HL-60 (cell line): ENCODE results near the gene RUNX1.

Experiments used
- GABPA ChIP-seq: IDR thresholded peaks from 2 replicates; pipeline ENCODE4 v1.6.1; 2012; ENCODE audit warnings: low read depth
- POLR2AphosphoS5 ChIP-seq: IDR thresholded peaks from 2 replicates; pipeline ENCODE4 v1.6.1; 2012; ENCODE audit warnings: low read depth
- TF ChIP-seq, protein P1 (sequence below): IDR thresholded peaks from one replicate; pipeline ENCODE4 v1.5.1; 2011; ENCODE audit warnings: low read length, control low read depth, inconsistent platforms; ENCODE audit not compliant: insufficient read depth
- TF ChIP-seq, protein P2 (sequence below): IDR thresholded peaks from 2 replicates; pipeline ENCODE4 v1.6.1; 2012; ENCODE audit warnings: low read depth; ENCODE audit not compliant: insufficient replicate concordance

DNA sequence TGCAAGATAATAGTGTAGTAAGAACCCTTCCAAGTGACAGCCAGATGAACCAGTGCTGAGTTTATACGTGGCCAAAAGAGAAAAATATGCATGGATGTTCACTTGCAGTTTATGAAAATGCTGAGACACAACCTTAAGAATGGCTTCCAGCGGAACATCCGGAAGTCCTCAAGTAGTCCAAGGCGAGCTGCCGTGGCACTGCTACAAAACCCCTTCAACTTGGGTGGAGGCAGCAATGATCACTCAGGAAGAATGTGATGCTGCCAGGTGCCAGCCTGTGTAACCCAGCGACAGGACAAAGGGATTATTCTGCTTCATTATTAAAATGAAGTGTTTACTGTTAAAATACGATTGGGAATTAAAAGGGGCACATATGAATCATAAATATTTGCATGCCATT, 179.6 kb downstream of the RUNX1 start:
- TF ChIP-seq, protein P1, sequence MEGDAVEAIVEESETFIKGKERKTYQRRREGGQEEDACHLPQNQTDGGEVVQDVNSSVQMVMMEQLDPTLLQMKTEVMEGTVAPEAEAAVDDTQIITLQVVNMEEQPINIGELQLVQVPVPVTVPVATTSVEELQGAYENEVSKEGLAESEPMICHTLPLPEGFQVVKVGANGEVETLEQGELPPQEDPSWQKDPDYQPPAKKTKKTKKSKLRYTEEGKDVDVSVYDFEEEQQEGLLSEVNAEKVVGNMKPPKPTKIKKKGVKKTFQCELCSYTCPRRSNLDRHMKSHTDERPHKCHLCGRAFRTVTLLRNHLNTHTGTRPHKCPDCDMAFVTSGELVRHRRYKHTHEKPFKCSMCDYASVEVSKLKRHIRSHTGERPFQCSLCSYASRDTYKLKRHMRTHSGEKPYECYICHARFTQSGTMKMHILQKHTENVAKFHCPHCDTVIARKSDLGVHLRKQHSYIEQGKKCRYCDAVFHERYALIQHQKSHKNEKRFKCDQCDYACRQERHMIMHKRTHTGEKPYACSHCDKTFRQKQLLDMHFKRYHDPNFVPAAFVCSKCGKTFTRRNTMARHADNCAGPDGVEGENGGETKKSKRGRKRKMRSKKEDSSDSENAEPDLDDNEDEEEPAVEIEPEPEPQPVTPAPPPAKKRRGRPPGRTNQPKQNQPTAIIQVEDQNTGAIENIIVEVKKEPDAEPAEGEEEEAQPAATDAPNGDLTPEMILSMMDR, result no peak
- TF ChIP-seq, protein P2, sequence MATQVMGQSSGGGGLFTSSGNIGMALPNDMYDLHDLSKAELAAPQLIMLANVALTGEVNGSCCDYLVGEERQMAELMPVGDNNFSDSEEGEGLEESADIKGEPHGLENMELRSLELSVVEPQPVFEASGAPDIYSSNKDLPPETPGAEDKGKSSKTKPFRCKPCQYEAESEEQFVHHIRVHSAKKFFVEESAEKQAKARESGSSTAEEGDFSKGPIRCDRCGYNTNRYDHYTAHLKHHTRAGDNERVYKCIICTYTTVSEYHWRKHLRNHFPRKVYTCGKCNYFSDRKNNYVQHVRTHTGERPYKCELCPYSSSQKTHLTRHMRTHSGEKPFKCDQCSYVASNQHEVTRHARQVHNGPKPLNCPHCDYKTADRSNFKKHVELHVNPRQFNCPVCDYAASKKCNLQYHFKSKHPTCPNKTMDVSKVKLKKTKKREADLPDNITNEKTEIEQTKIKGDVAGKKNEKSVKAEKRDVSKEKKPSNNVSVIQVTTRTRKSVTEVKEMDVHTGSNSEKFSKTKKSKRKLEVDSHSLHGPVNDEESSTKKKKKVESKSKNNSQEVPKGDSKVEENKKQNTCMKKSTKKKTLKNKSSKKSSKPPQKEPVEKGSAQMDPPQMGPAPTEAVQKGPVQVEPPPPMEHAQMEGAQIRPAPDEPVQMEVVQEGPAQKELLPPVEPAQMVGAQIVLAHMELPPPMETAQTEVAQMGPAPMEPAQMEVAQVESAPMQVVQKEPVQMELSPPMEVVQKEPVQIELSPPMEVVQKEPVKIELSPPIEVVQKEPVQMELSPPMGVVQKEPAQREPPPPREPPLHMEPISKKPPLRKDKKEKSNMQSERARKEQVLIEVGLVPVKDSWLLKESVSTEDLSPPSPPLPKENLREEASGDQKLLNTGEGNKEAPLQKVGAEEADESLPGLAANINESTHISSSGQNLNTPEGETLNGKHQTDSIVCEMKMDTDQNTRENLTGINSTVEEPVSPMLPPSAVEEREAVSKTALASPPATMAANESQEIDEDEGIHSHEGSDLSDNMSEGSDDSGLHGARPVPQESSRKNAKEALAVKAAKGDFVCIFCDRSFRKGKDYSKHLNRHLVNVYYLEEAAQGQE, result no peak
- TF ChIP-seq POLR2AphosphoS5 (no peak), GABPA (no peak)
